NCI-H748 treated with DMSO at 0.1 percent for 48 hours (cell line): Measurements from ENCODE around the gene PARP8.
"Not testable (repeated sequence)": the region's sequence is repeated elsewhere in the genome, so short reads cannot be mapped to it uniquely, and the experiment has no call there.

Source experiments
- DNase-seq: peaks from one replicate; lab custom pipeline; 2025; lab: John Stamatoyannopoulos, UW

PARP8 gene

GRCh38 chr5:50687548-50687947 lies 21.1 kb downstream of the PARP8 start:
- DNase-seq = no peak

GRCh38 chr5:50691399-50692016 lies 25.1 kb downstream of the PARP8 start:
- no peak for DNase-seq

DNA sequence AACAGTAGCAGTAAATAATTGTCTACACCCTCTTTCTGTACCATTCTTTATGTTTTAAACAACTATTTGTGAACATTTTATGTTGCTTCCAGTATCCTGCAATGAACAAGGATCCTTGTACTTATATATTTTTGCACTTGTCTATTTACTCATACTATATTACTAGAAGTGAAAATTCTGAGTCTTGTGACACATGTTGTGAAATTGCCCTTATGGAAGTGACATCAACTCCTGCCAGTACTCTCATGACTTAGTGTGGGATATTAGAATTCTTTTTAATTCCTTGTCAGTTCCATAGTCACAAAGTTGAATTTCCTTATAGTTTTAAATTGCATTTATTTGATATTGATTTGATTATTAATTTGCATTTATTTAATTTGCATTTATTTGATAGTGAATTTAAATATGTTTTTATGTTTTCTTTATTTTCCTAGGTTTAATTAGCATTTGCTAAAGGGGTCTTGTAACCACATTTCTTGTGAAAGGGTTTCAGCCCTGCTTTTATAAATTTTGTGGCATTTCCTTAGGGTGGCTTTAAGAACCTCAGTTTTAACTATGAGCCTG lies 27.7 kb downstream of the PARP8 start:
- no peak for DNase-seq

- not testable (repeated sequence) for DNase-seq
Observed at GRCh38 chr5:50694626-50695025, 28.2 kb downstream of the PARP8 start.

- DNase-seq = no peak
Observed at GRCh38 chr5:50697739-50698138, 31.3 kb downstream of the PARP8 start.

- no peak for DNase-seq
Observed at GRCh38 chr5:50699737-50700136, 33.3 kb downstream of the PARP8 start.

DNA sequence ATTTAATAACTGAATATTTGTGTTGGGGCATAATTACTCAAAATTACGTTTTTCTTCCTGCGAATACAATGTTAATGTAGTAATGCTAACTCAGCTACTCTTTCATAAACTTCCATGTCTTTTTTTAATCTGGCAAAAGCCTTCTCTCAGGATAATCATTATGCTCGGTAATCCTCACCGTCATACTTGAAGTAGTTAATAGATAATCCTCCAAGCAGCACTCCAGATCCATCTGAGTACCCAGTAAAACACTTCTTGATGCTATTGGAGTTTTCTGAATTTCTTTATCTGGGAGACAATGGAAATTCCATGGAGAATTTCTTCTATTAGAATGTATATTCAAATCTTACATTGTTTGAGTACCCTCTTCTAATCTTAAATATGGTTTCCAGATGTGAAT lies 34.3 kb downstream of the PARP8 start:
- no peak for DNase-seq

- DNase-seq = no peak
Observed at GRCh38 chr5:50702615-50703366, 36.4 kb downstream of the PARP8 start.

DNA sequence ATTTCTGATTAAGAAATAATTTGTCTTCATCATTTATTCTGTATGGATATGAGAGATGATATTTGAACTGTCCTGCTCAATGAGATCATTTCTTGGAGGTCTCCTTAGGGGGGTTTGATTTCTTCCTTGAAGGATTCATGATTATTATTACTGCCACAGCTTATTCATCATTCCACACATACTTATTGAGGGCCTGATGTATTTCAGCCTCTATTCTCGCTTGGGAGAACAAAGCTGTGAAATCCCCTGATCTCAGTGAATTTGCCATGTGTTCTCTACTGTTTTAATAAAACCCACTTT lies 36.9 kb downstream of the PARP8 start:
- no peak for DNase-seq

- DNase-seq = no peak
Observed at GRCh38 chr5:50704730-50705129, 38.3 kb downstream of the PARP8 start.

- DNase-seq = no peak
Observed at GRCh38 chr5:50709471-50709870, 43.0 kb downstream of the PARP8 start.

- no peak for DNase-seq
Observed at GRCh38 chr5:50710838-50711237, 44.4 kb downstream of the PARP8 start.

DNA sequence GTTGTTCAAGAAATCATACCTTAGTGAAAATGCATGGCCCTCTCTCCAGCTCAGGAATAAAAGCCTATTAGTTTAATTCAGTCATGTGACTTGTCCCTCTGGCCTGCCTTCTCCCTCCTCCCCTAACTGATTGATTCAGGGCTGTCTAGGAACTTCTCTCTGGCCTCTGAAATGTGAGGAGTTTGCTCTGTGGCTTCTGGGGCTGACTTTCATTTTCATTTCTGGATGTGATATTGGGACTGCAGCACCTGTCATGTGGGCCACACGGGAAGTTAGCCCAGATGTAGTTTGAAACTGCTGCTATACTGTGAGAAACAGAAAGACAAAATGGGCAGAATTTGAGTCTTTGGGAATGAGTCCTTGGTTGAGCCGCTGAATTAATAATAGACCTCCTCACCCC lies 44.8 kb downstream of the PARP8 start:
- no peak for DNase-seq

DNA sequence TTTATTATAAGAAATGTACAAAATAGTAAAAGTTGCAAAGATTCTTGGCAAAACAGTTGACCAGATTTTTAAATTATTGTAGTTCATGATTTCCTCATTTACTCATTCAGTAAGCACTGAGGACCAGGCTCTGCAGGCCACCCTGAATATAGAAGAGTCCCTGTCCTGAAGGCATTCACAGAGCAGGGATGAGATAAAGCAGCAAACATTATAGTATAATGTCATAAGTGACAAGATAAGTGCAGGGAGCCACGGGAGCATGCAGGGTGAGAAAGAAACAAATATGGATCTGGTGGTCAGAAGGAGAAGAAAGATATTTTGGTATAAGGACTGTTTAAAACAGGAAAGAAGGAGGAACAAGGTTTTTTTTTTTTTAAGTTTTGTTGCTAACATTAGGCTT lies 46.0 kb downstream of the PARP8 start:
- DNase-seq = no peak

DNA sequence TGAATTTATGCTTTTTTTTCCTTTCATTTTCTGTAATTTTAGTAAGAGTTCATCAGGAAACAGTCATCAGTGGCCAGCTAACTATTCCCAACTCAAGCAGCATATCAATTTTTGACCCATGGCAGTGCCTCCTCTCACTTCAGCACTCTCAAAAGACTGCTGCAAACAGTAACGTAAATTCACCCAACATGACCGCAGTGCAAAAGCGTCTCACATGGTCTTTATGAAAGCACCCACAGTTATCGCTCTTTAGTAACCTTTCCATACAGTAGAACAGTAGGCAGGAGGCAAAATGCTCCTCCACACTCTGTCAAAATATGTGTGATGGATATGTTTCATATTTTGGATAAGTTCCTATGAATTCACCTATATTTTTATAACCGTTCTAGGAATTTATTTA lies 48.6 kb downstream of the PARP8 start:
- no peak for DNase-seq

DNA sequence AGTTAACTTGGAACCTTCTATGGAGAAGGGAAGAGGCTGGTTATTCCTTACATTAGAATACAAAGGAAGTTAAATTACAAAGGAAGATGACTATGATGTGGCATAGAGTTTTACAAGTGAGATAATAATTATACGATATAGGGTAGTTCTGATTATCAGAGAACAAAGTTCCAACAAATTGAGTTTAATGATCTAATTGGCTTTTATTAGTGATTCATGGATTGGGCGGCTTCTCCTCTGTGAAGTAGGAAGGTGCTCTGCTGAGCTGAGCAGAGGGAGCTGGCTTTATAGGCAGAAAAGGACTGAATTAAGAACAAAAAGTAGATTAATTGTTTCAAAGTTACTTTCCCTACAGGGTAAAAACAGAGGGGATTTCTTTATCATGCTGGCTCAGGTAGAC lies 49.7 kb downstream of the PARP8 start:
- no peak for DNase-seq

GRCh38 chr5:50717651-50718050 lies 51.2 kb downstream of the PARP8 start:
- DNase-seq = no peak

GRCh38 chr5:50720061-50720710 lies 53.7 kb downstream of the PARP8 start:
- DNase-seq = no peak

DNA sequence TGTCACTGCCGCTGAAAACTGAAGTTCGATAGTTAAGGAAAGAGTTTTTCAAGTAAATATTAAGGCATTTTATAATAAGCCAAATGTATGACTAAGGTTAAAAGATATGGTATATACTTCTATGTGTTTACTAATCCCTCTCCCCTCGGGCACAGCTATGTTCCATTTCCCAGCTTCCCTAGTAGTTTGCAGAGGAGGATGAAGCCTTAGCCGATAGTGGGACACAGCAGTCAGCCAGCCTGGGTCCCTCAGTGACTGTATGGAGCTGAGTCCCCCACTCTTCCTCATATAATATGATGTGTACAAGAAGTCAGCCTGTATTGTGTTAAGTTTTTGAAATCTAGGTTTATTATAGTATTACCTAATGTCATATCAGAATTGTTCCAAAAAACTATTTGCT lies 55.8 kb downstream of the PARP8 start:
- no peak for DNase-seq

GRCh38 chr5:50724262-50724661 lies 57.8 kb downstream of the PARP8 start:
- DNase-seq = no peak

GRCh38 chr5:50725800-50726474 lies 59.5 kb downstream of the PARP8 start:
- DNase-seq = no peak

GRCh38 chr5:50726475-50727148 lies 60.2 kb downstream of the PARP8 start:
- DNase-seq = no peak
